ENCODE results near the gene ANTKMT.

ANTKMT gene

DNA sequence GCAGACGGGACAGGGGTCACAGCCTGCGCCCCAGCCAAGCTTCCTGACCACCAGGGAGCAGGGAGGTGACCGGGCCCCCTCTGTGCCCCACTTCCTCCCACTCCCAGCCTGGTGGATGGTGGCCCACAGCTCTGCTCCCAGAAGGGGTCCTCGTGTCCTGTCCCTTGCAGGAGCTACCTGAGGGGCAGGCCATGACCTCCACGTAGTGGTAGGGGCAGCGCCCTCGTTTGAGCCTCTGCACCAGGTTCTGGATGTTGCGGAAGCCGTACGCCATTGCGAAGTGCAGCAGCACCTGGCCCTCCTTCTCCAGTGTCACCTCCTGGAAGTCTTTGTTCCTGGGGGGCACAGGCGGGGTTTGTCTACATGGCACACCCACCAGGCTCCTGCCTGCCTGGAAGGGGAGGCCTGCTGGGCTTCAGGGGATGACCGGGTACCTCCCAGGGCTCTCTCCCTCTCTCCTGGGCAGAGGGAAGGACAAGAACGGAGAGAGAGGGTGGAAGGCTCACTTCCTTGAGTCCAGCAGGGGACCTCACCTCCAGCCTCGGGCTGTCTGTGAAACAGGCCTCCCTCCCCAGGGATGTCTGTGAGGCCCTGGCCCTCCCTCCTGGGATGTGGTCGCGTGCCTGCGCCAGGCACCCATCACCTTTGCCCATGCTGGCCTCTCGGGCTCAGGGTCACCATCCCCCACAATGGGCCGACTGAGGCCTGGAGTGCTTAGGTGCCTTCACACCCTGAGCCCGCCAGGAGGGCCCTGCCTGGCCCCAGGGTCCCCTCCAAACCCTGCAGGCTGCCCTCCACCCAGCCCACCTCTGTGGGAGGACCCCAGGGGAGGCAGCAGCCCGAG, 9.9 kb downstream of the ANTKMT start:
- no peak overlapping the region for H3K27ac ChIP-seq (ENCODE audit: low read depth, low read length)
- no peaks in the 10 kb centered on the region for H3K9me3 ChIP-seq (ENCODE audit: control insufficient read depth, insufficient read depth, low read length)
- no peak overlapping the region for H3K9ac ChIP-seq (ENCODE audit: low read depth, low read length)
- no peak overlapping the region for H3K4me3 ChIP-seq (ENCODE audit: low read depth, low read length)
- H3K36me3 ChIP-seq (ENCODE audit: control insufficient read depth, insufficient read depth, low read length), result peaks cover 26% of the 10 kb centered on the region; the same call in 1 of the 2 replicates
- H3K4me1 ChIP-seq (ENCODE audit: control insufficient read depth, insufficient read depth, low read length), result peaks cover 3% of the 10 kb centered on the region; the same call in 1 of the 2 replicates
- no peaks in the 10 kb centered on the region; the same call in 1 of the 2 replicates for H3K27me3 ChIP-seq (ENCODE audit: control insufficient read depth, insufficient read depth, low read length)

DNA sequence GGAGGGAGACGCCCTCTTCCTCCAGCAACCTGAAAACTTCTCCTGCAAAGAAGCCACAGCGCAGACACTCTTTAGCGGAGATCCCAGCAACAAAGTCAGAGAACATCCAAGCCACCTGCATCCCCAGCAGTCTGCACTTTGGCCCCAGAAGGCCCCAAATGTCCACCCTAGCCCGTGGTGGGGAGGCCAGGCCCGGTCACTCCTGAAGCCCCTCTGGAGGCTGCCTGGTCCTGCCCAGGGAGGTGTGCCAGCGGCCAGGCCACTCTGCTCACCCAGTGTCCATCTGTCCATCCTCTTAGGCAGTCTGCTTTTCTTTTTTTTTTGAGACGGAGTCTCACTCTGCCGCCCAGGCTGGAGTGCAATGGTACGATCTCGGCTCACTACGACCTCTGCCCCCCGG, 11.4 kb downstream of the ANTKMT start:
- peaks cover 40% of the 10 kb centered on the region for H3K36me3 ChIP-seq (ENCODE audit: control insufficient read depth, insufficient read depth, low read length)
- no peak overlapping the region for H3K9ac ChIP-seq (ENCODE audit: low read depth, low read length)
- no peaks in the 10 kb centered on the region; the same call in 1 of the 2 replicates for H3K27me3 ChIP-seq (ENCODE audit: control insufficient read depth, insufficient read depth, low read length)
- no peak overlapping the region for H3K27ac ChIP-seq (ENCODE audit: low read depth, low read length)
- H3K4me1 ChIP-seq (ENCODE audit: control insufficient read depth, insufficient read depth, low read length), result peaks cover 1% of the 10 kb centered on the region; the same call in 1 of the 2 replicates
- no peak overlapping the region for H3K4me3 ChIP-seq (ENCODE audit: low read depth, low read length)
- H3K9me3 ChIP-seq (ENCODE audit: control insufficient read depth, insufficient read depth, low read length), result no peaks in the 10 kb centered on the region

DNA sequence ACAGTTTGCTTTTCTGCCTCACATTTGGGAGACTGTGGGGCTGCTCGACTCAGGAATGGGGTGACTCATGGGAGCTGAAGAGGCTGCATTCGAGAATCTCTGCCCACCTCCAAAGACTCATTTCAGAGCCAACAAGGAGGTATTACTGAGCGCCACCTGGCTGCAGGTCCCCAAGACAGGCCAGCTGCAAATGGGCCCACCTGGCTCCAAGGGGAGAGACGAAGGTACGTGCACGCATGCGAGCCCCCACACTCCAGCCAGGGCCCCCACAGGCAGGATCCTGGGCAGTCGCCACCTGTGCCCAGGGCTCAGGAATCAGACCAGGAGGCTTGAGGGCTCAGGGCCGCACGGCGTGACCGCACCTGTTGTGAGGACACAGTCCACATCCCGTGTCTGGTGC, 12.0 kb downstream of the ANTKMT start:
- no peak overlapping the region for H3K9ac ChIP-seq (ENCODE audit: low read depth, low read length)
- H3K27ac ChIP-seq (ENCODE audit: low read depth, low read length), result no peak overlapping the region
- H3K4me1 ChIP-seq (ENCODE audit: control insufficient read depth, insufficient read depth, low read length), result no peaks in the 10 kb centered on the region
- no peak overlapping the region for H3K4me3 ChIP-seq (ENCODE audit: low read depth, low read length)
- peaks cover 45% of the 10 kb centered on the region for H3K36me3 ChIP-seq (ENCODE audit: control insufficient read depth, insufficient read depth, low read length)
- no peaks in the 10 kb centered on the region for H3K27me3 ChIP-seq (ENCODE audit: control insufficient read depth, insufficient read depth, low read length)
- no peaks in the 10 kb centered on the region for H3K9me3 ChIP-seq (ENCODE audit: control insufficient read depth, insufficient read depth, low read length)

GRCh38 chr16:733382-734207, 12.6 kb downstream of the ANTKMT start:
- no peaks in the 10 kb centered on the region for H3K4me1 ChIP-seq (ENCODE audit: control insufficient read depth, insufficient read depth, low read length)
- H3K9ac ChIP-seq (ENCODE audit: low read depth, low read length), result no peak overlapping the region
- no peaks in the 10 kb centered on the region for H3K27me3 ChIP-seq (ENCODE audit: control insufficient read depth, insufficient read depth, low read length)
- H3K9me3 ChIP-seq (ENCODE audit: control insufficient read depth, insufficient read depth, low read length), result no peaks in the 10 kb centered on the region
- no peak overlapping the region for H3K4me3 ChIP-seq (ENCODE audit: low read depth, low read length)
- H3K36me3 ChIP-seq (ENCODE audit: control insufficient read depth, insufficient read depth, low read length), result peaks cover 46% of the 10 kb centered on the region
- no peak overlapping the region for H3K27ac ChIP-seq (ENCODE audit: low read depth, low read length)

DNA sequence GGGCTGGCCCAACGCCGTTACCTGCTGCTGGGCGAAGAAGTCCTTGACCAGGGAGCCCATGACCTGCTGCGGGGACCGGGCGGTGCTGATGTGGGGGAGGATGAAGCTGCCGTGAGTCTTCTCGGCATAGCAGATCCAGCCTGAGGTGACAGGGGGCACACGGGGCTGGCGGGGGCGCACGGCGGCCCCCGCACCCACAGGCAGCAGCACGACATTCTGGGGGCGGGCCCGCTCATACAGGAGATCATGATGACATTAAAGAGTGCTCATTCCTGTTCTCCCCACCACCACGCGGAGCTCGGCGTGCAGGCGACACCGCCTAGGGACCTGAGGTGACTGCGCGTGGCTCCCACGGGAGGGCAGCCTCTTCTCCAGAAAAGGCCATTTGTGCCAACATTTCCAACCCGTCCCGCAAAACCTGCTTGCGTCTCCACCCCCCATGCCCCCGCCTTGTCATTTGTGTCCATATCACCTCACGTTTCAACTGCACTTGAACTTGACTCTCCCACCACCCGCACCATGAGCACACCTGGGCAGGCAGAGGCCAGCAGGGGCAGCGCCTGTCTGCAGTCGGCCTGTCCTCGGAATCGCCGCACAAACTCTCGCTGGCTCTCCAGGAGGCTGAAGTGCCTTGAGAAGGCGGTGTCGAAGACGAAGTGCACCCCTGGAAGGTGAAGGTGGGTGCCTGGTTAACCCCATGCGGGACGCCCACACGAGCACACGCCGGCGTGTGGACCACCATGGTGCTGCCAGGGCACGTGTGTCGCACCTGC, 13.4 kb downstream of the ANTKMT start:
- Histone ChIP-seq H3K9me3 (ENCODE audit: control insufficient read depth, insufficient read depth, low read length) (no peaks in the 10 kb centered on the region), H3K4me3 (ENCODE audit: low read depth, low read length) (no peak overlapping the region), H3K36me3 (ENCODE audit: control insufficient read depth, insufficient read depth, low read length) (peaks cover 46% of the 10 kb centered on the region), H3K4me1 (ENCODE audit: control insufficient read depth, insufficient read depth, low read length) (no peaks in the 10 kb centered on the region), H3K27ac (ENCODE audit: low read depth, low read length) (no peak overlapping the region), H3K27me3 (ENCODE audit: control insufficient read depth, insufficient read depth, low read length) (no peaks in the 10 kb centered on the region), H3K9ac (ENCODE audit: low read depth, low read length) (no peak overlapping the region)

- H3K27ac ChIP-seq (ENCODE audit: low read depth, low read length), result no peak overlapping the region
- H3K9ac ChIP-seq (ENCODE audit: low read depth, low read length), result no peak overlapping the region
- H3K36me3 ChIP-seq (ENCODE audit: control insufficient read depth, insufficient read depth, low read length), result peaks cover 46% of the 10 kb centered on the region
- no peaks in the 10 kb centered on the region for H3K27me3 ChIP-seq (ENCODE audit: control insufficient read depth, insufficient read depth, low read length)
- no peaks in the 10 kb centered on the region for H3K4me1 ChIP-seq (ENCODE audit: control insufficient read depth, insufficient read depth, low read length)
- no peak overlapping the region for H3K4me3 ChIP-seq (ENCODE audit: low read depth, low read length)
- no peaks in the 10 kb centered on the region for H3K9me3 ChIP-seq (ENCODE audit: control insufficient read depth, insufficient read depth, low read length)
These were observed 14.3 kb downstream of the ANTKMT start for GRCh38 chr16:734981-735881.

GRCh38 chr16:735982-736453, 15.1 kb downstream of the ANTKMT start:
- Histone ChIP-seq H3K36me3 (ENCODE audit: control insufficient read depth, insufficient read depth, low read length) (peaks cover 39% of the 10 kb centered on the region), H3K4me3 (ENCODE audit: low read depth, low read length) (no peak overlapping the region), H3K9ac (ENCODE audit: low read depth, low read length) (no peak overlapping the region), H3K27me3 (ENCODE audit: control insufficient read depth, insufficient read depth, low read length) (no peaks in the 10 kb centered on the region), H3K9me3 (ENCODE audit: control insufficient read depth, insufficient read depth, low read length) (no peaks in the 10 kb centered on the region), H3K4me1 (ENCODE audit: control insufficient read depth, insufficient read depth, low read length) (no peaks in the 10 kb centered on the region), H3K27ac (ENCODE audit: low read depth, low read length) (no peak overlapping the region)

DNA sequence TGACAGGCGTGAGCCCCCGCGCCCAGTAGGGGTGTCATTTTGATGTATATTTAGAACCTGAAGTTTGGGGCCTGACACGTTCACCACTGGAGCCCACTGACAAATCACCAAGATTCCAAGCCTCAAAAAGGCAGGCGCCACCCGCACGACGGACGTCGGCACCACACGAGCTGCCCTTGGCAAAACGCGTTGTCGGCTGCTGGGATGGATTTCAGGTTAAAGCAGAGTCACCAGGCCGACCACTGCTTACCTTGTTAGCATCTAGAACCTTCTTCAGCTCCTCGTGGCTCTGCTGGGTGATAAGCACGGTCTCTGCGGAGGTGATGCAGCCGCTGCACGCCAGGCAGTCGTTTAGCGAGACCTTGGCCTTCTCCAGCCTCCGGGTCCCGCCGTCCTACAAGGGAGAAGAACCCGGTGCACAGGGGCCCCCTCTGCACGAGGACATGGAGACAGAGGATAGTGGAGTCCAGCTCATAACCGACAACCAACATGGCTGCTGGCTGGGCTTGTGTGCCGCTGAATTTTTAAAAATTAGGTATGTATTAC, 16.1 kb downstream of the ANTKMT start:
- Histone ChIP-seq H3K9ac (ENCODE audit: low read depth, low read length) (no peak overlapping the region), H3K4me3 (ENCODE audit: low read depth, low read length) (no peak overlapping the region), H3K36me3 (ENCODE audit: control insufficient read depth, insufficient read depth, low read length) (peaks cover 34% of the 10 kb centered on the region), H3K27ac (ENCODE audit: low read depth, low read length) (no peak overlapping the region), H3K4me1 (ENCODE audit: control insufficient read depth, insufficient read depth, low read length) (no peaks in the 10 kb centered on the region), H3K27me3 (ENCODE audit: control insufficient read depth, insufficient read depth, low read length) (no peaks in the 10 kb centered on the region), H3K9me3 (ENCODE audit: control insufficient read depth, insufficient read depth, low read length) (no peaks in the 10 kb centered on the region)

- H3K27ac ChIP-seq (ENCODE audit: low read depth, low read length), result no peak overlapping the region
- H3K4me3 ChIP-seq (ENCODE audit: low read depth, low read length), result peak overlapping the region; percentile 83
- H3K4me1 ChIP-seq (ENCODE audit: control insufficient read depth, insufficient read depth, low read length), result no peaks in the 10 kb centered on the region
- H3K9me3 ChIP-seq (ENCODE audit: control insufficient read depth, insufficient read depth, low read length), result no peaks in the 10 kb centered on the region
- peak overlapping the region; percentile 71; the same call in 1 of the 2 replicates for H3K9ac ChIP-seq (ENCODE audit: low read depth, low read length)
- H3K27me3 ChIP-seq (ENCODE audit: control insufficient read depth, insufficient read depth, low read length), result no peaks in the 10 kb centered on the region
- H3K36me3 ChIP-seq (ENCODE audit: control insufficient read depth, insufficient read depth, low read length), result peaks cover 23% of the 10 kb centered on the region
These were observed 18.9 kb downstream of the ANTKMT start for GRCh38 chr16:739560-740458.
